ENCODE measurements around the gene CCNDBP1.

GRCh38 chr15:43190178-43190577 is 5.0 kb downstream of the CCNDBP1 start:
- no peak for TF ChIP-seq CTCF (IDR thresholded peaks at IDR 0.05; ENCODE audit: low read depth, low read length)
- TF ChIP-seq EZH2phosphoT487 (IDR thresholded peaks at IDR 0.05; ENCODE audit: low read depth) = no peak

All from OCI-LY3 (cell line).